Left ventricle myocardium superior (tissue), 1 donor: ENCODE data around the gene CYP26A1. TPM values are rescaled to one million over a fixed set of nuclear protein-coding genes. Genes with fewer than 3 reads are reported as not detected.
A peak's percentile ranks its signal among the peaks of the same experiment; 100 is the strongest.

Experiments
- ATAC-seq: fragments of 200-7000 bp; cut with Tn5 transposase; one replicate; pipeline ENCODE4 v1.9.1; 2020; ENCODE audit warnings: mild to moderate bottlenecking, moderate library complexity
- DNase-seq: peaks from one replicate; pipeline ENCODE4 v3.0.0-alpha.2; 2020
- intact Hi-C: fragments of 100-400 bp; cut with micrococcal nuclease; formaldehyde crosslinking; loops from one replicate; pipeline ENCODE4 v1.11.0; 2022
- long read RNA-seq: library from polyadenylated mRNA; unstranded; transcript quantifications from one replicate; pipeline ENCODE4 v2.0.0, GENCODE V29; 2021
- total RNA-seq: library from RNA; stranded (reverse); fragmentation: NEBNext Ultra II Directional; extraction: Animal tissue kit (Norgen Biotek cat#: 25700); gene quantifications from one replicate; pipeline ENCODE4 v1.2.1, GENCODE V29; 2021
- donor health status: DM: no; HTN: yes; CAD: no; lungs with severe emphysema.

CYP26A1 gene, protein sequence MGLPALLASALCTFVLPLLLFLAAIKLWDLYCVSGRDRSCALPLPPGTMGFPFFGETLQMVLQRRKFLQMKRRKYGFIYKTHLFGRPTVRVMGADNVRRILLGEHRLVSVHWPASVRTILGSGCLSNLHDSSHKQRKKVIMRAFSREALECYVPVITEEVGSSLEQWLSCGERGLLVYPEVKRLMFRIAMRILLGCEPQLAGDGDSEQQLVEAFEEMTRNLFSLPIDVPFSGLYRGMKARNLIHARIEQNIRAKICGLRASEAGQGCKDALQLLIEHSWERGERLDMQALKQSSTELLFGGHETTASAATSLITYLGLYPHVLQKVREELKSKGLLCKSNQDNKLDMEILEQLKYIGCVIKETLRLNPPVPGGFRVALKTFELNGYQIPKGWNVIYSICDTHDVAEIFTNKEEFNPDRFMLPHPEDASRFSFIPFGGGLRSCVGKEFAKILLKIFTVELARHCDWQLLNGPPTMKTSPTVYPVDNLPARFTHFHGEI
- not detected for total RNA-seq
- long read RNA-seq: 0 reads

DNA sequence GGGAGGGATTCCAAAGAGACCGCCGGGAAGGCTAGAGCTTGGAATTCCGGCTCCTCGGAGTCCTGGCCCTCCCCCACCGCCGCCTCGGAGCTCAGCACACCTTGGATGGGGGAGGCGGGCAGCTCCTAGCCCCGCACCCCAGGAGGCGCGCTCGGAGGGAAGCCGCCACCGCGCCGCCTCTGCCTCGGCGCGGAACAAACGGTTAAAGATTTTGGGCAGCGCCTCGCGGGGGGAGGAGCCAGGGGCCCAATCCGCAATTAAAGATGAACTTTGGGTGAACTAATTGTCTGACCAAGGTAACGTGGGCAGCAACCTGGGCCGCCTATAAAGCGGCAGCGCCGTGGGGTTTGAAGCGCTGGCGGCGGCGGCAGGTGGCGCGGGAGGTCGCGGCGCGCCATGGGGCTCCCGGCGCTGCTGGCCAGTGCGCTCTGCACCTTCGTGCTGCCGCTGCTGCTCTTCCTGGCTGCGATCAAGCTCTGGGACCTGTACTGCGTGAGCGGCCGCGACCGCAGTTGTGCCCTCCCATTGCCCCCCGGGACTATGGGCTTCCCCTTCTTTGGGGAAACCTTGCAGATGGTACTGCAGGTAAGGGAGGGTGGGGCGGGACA, at the start of gene CYP26A1:
Gene CYP26A1 (plus strand): TSS at position 355 of the 608 bp plus-strand sequence. CDS start 42 bp downstream, at position 397.
- peak; percentile 32 for ATAC-seq
- intact Hi-C loops: no loop called here
- no peak for DNase-seq

DNA sequence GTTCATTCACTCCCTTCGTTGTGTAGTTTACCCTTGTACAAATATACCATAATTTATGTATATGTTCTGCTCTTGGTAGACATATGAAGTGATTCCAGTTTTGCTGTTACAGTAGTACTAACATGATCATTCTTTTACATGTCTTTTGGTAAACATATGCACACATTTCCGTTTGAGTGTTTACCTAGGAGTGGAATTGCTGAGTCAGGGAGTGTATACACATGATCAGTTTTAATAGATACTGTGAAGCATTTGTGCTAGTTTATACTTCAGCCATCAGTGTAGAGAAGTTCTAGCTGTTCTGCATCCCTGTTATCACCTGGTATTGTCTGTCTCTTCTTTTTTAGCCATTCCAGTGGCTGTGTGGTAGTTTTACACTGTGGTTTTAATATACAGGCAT, 47.6 kb upstream of the CYP26A1 start:
- intact Hi-C loops: no loop called here
- DNase-seq (no peak), ATAC-seq (no peak)

DNA sequence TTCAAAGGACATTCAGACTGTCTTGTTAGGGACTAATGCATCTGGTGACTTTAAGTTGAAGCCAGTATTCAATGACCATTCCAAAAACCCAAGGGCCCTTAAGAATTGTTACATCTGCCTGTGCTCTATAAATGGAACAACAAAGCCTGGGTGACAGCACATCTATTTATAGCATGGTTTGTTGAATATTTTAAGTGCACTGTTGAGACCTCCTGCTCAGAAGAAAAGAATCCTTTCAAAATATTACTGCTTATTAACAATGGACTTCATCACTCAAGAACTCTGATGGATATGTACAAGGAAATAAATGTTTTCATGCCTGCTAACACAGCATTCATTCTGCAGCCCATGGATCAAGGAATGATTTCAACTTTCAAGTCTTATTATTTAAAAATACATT, 46.2 kb upstream of the CYP26A1 start:
- no peak for DNase-seq
- no peak for ATAC-seq

DNA sequence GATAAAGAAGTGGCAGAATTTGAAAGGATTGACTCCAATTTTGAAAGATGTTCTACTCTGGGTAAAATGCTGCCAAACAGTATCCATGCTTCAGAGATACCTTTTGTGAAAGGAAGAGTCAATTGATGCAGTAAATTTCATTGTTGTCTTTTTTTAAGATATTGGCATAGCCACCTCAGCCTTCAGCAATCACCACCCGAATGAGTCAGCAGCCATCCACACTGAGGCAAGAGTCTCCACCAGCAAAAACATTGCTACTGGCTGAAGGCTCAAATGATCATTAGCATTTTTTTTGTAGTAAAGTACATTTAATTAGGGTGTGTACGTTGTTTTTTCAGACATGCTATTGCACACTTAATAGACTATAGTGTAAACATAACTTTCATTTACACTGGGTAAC, 44.8 kb upstream of the CYP26A1 start:
- ATAC-seq (no peak), DNase-seq (no peak)
- intact Hi-C loops: no loop called here

More for the DNA sequence above, 46.2 kb upstream of the CYP26A1 start:
- intact Hi-C loops: no loop called here

DNA sequence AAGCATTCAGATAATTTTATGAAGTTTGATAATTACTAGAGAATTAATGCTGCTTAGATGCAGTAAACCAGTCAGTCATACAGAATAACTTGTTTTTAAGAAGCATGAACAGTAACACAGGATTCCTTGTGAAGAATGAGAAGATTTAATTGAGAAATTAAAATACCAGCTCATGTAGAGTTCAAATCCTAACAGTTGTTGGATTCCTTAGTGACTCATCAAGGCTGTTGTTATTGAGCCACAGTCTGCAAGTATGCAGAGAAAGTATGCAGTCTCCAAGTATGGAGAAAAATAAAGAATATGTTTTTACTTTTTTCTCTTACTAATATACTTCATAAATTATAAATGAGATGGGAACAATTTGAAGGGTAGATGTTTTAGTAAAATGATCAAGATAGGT, 43.3 kb upstream of the CYP26A1 start:
- intact Hi-C loops: no loop called here
- no peak for ATAC-seq

DNA sequence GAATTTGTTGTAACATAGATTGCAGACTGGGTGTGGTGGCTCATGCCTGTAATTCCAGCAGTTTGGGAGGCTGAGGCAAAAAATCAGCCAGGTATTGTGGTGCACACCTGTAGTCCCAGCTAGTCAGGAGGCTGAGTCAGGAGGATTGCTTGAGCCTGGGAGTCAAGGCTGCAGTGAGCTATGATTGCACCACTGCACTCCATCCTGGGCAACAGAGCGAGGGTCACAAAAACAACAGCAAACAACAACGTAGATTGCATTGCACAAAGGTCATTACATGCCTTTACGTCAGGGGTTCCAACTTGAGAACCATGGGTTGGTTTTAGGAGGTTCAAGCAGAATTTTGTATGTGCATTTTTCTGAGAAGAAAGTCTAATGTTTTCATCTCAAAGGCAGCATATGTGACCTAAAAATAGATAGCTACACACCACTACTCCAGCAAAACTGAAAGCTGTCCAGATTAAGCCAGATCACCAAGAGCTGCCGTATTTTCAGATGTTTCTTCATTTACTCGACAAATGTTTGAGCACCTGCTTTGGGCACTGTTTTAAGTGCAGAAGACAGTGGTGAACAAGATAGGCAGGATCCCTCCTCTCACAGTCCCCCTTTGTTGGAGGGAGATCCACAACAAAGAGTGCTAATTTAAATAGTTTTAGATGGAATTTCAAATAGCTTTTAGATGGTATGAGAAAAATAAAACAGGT, 41.4 kb upstream of the CYP26A1 start:
- DNase-seq (no peak), ATAC-seq (no peak)
- intact Hi-C loops: no loop called here

More for the DNA sequence above, 43.3 kb upstream of the CYP26A1 start:
- DNase-seq: no peak

DNA sequence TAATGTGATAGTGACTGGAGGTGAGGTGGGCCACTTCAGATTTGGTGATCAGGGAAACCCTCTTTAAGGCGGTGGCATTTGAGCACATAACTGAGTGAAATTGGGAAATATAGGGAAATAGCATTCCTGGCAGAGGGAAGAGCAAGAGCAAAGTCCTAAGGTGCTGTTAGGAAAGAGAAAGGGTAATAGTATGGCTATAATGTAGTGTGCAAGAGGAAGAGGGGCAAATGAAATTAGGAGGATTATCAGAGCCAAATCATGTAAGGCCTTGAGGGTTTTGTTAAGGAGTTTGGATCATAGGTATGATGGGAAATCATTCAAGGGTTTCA, 40.9 kb upstream of the CYP26A1 start:
- no peak for DNase-seq

DNA sequence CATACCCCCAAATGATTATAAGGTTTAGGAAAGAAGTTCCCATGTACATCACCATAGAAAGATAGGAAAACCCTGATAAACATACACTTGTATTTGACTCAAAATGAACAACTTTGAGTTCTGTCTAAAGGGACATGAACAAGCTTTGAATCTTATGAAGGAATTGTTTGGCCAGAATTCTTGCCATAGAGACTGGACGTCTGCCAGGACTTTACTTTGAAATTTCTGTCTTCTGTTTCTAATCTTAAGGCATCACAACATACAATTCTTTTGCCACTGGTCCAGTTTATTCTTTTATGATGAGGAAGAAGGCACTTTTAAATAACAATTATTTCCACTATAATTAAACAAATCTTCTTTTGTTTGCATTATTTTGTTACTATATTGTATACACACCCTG, 39.3 kb upstream of the CYP26A1 start:
- DNase-seq (no peak), ATAC-seq (no peak)
- intact Hi-C loops: no loop called here

More for the DNA sequence above, 40.9 kb upstream of the CYP26A1 start:
- no peak for ATAC-seq
- intact Hi-C loops: no loop called here

DNA sequence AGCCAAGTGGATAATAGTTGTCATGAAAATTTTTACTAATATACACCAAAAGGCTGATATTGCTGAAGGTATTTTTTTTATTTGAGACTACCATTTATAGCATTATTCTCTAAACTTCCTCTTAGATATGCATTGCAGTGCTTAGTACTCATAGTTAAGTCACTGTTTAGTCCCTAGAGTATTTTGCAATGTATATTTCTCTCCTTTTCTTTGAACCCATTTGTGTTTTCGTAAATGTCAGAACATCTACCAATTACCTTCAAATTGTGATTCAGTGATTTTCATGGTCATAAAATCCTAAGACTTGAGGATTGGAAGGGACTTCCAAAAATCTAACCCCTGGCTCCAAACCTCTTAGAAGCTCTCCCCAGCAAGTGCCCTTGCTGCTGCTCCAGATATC, 34.6 kb upstream of the CYP26A1 start:
- no peak for ATAC-seq
- DNase-seq: no peak
- intact Hi-C loops: no loop called here

DNA sequence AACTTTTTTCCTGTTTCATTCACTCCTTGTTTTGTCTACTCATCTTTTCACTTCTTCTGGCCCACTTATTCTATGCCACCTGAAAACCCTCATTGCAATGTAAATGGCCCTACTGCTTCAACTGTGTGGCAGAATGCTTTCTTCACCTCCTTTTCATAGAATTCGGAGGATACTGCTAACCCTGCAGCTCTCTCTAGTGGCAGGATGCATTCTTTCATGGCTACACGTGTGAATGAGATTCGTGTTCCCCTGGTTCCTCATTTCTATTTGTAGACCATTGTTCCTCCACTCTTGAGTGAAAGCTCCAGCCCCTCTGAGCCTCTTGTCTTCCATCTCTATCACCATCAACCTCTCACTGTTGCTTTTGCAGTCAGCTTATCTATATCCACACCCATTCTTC, 34.0 kb upstream of the CYP26A1 start:
- no peak for ATAC-seq
- no peak for DNase-seq
- intact Hi-C loops: no loop called here

DNA sequence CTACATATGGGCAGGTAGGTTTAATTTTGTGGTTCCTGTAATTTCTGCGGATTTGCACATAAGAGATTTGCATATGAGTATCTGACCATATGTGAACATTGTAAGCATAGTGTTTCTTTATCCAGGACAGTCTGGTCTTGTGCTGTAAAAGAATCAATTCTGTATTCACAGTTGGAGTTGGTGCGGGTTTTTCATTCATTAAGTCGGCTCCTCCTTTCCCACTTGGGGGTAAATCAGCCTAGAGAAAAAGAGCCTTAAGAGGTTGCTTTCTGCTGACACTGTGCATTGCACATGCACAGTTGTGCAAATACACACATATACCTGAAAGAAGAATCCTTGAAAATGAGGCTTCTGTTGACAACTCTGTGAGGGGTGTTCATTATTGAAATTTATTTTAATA, 19.2 kb upstream of the CYP26A1 start:
- no peak for DNase-seq
- intact Hi-C loops: no loop called here
- ATAC-seq: no peak

DNA sequence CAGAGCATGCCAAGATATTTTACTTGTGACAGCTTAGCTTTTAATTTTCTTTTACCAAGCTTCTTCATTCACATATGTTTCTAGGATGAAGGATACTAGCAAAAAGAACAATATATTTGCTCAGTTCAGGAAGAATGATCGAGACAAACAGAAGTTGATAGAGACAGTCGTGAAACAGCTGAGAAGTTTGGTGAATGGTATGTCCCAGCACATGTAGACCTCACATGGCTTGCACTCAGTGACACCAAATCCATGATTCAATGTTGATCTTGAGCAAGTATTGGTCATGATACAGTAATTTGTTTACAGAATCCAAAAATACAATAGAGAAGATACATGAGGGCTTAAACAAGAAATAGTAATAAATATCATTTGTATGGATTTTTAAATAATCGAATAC, 15.6 kb upstream of the CYP26A1 start:
- ATAC-seq: no peak
- DNase-seq: no peak
- intact Hi-C loops: no loop called here

DNA sequence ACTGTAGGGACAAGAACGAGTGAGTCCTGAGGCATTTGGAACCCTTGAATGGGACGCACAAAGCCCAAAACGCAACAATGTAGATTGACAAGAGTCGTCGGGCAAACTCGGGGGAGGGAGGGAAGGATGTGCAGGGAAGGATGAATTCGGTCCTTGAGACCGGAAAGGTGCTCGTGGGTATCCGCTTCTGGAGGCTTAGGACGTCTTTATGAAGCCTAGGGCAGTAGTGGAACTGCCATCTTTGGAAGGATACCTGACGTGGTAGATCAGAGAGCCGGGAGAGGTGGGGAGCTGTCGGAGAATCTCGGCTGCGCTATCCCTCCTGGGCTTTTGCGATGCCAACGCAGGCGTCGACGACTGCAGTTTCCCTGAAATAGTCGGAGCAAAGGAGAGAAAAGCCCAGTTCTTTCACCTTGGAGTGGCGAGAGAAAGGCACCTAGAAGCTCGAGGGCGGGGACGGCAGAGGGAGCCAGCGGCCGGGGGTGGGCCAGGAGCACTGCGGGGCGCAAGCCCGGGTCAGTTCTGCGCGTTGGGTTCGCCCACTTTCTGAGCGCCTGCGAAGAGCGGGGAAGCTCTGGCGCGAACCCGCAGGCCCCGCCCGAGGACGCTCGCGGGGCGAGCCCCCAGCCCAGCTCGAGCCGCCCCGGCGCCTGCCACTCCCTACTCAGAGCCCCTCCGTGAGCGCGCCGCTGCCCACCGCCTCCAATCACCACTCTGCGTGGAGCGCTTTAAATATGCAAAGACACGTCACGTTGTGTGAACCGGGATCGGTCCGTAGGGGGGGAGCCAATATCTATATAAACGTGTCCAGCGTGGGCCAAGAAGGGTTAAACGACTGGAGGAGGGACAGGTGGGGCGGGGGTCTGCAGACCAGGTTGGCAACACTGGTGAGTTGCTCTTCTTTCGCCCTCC, 13.5 kb upstream of the CYP26A1 start, which contains the start of gene CYP26C1:
Gene CYP26C1 (plus strand): TSS at position 824 of the 912 bp plus-strand sequence. CDS start 466 bp downstream, outside the sequence.
- no peak for DNase-seq
- ATAC-seq: no peak

DNA sequence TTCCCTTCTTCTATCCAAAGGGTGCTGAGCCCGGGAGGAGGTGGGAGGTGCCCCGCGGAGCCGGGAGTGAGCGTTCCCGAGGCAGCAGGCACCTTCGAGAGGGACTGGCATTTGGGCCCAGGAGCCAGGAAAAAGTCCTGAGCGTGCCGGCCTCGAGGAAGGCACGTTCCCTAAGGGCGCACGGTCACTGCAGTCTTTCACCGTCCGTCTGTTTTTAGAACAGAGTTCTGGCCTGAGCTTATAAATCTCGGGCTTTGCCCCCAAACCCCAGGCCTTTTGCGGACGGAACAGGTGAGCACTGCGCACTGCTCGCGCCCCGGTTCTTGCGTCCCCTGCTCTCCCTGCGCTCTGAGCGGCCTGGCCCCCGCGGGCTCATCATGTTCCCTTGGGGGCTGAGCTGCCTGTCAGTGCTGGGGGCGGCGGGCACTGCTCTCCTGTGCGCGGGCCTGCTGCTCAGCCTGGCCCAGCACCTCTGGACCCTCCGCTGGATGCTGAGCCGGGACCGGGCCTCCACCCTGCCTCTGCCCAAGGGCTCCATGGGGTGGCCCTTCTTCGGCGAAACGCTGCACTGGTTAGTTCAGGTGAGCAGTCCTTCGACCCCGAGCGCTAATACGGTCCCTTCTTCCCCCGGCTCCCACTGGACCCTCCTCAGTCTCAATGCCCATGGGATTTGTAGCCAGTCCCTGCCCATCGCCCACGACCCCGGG, 12.7 kb upstream of the CYP26A1 start:
- ATAC-seq (no peak), DNase-seq (no peak)
- intact Hi-C loops: no loop called here

More for the DNA sequence above, 13.5 kb upstream of the CYP26A1 start, which contains the start of gene CYP26C1:
- intact Hi-C loops: no loop called here

DNA sequence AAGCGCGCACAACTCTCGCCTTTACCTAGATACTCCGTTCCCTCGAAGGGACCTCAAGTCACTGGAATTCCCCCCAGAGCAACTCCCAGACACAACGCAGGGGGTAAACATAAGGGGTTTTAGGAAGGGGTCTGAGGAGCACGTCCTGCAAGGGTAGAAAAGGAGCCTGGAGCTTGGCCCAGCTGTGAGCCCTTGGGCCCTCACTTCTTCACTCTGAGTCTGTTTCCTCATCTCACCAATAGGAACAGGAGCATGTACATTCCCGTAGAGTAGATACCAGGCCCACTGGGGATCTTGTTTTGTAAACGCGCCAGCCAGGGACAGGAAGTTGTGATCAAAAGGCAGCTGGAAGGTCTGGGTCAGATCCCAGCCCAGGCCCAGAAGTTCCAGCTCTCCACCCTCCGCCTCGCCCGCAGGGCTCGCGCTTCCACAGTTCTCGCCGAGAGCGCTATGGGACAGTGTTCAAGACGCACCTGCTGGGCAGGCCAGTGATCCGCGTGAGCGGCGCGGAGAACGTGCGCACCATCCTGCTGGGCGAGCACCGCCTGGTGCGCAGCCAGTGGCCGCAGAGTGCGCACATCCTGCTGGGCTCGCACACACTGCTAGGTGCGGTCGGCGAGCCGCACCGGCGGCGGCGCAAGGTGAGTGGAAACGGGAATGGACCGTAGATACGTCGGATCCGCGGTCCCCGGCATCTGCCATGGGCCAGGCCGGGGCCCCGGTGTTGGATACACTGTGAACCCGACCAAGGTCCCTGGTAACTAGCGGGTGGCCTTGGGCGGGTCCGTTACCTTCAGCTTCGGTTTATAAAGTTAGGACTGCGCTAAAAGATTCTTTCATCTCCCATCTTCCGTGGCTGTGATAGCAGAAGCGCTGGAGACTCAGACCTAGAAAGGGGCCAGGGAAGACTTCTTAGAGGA, 11.8 kb upstream of the CYP26A1 start:
- ATAC-seq (peak; percentile 41), DNase-seq (no peak)
- intact Hi-C loops: no loop called here

DNA sequence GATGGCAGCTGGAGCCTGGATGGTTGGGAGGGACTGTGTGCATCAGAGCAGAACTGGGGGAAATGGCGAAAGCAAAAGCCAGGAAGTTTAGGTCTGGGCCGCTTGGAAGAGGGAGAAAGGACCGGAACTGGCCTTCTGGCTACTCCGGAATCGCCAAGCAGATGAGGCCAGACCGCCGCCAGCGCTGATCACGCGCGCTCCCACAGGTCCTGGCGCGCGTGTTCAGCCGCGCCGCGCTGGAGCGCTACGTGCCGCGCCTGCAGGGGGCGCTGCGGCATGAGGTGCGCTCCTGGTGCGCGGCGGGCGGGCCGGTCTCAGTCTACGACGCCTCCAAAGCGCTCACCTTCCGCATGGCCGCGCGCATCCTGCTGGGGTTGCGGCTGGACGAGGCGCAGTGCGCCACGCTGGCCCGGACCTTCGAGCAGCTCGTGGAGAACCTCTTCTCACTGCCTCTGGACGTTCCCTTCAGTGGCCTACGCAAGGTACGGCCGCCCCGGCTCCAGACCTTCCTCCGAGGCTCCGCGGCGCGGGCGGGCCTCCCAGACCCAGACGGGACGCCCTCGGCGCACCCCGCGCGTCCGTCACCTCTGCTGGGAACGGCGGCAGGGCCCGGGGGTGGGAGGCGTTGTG, 11.1 kb upstream of the CYP26A1 start:
- intact Hi-C loops: no loop called here
- ATAC-seq (peak; percentile 67), DNase-seq (peak; percentile 36)
